B cell (primary cell): Measurements from ENCODE around the gene CASTOR1. TPM values are rescaled to one million over a fixed set of nuclear protein-coding genes. Genes with fewer than 3 reads are reported as not detected.

Experiments used
- ATAC-seq: fragments of 200-7000 bp; cut with Tn5 transposase; one replicate; pipeline ENCODE4 v1.10.0; 2021; ENCODE audit warnings: low read depth, mild to moderate bottlenecking, moderate number of reproducible peaks, moderate library complexity
- CTCF ChIA-PET: fragments of 350-600 bp; sonication (Branson Sonifier 250); formaldehyde crosslinking; loops from one replicate; lab custom pipeline; 2021; ENCODE audit warnings: antibody characterized with exemption, inconsistent platforms; lab: Charles Lee
- POLR2A ChIA-PET: fragments of 350-600 bp; sonication (Branson Sonifier 250); formaldehyde crosslinking; loops from one replicate; lab custom pipeline; 2021; ENCODE audit warnings: antibody characterized with exemption; lab: Charles Lee
- DNase-seq: peaks from one replicate; pipeline ENCODE4 v3.0.0; 2013
- H2AFZ ChIP-seq: 2 replicates; pipeline ENCODE4 v1.6.1; 2012; ENCODE audit warnings: mild to moderate bottlenecking, low read depth, low read length; ENCODE audit not compliant: insufficient read depth, poor library complexity, severe bottlenecking
- H3K27ac ChIP-seq, 2 donors: 1 replicate in 1 of 2; 2 replicates in 1 of 2; pipeline ENCODE4 v1.5.1; 2012 to 2013; ENCODE audit warnings: low read length in 2 of 2, mild to moderate bottlenecking in 2 of 2, moderate library complexity in 1 of 2
- H3K27me3 ChIP-seq, 4 experiments: fragments of 200-600 bp in 1 of 4; sonication (generic) in 1 of 4; replicated peaks in 1 of 4; 1 replicate in 2 of 4; 2 replicates in 2 of 4; pipeline versions ENCODE4 v1.6.1 to v1.7.0; 2013 to 2016; ENCODE audit warnings: low read length in 3 of 4, mild to moderate bottlenecking in 2 of 4, mixed read lengths in 1 of 4, moderate library complexity in 1 of 4; ENCODE audit not compliant: insufficient read depth in 4 of 4, control insufficient read depth in 3 of 4; ENCODE audit errors: control extremely low read depth in 1 of 4
- H3K36me3 ChIP-seq, 2 experiments: replicated peaks in 1 of 2; 1 replicate in 1 of 2; 2 replicates in 1 of 2; pipeline versions ENCODE4 v1.6.1 to v1.7.1; 2013; ENCODE audit warnings: low read length in 1 of 2; ENCODE audit not compliant: insufficient read depth in 2 of 2, control insufficient read depth in 1 of 2; ENCODE audit errors: control extremely low read depth in 1 of 2, extremely low read depth in 1 of 2
- H3K4me1 ChIP-seq, 2 donors: fragments of 200-600 bp in 1 of 2; sonication (generic) in 1 of 2; 1 replicate in 1 of 2; 2 replicates in 1 of 2; pipeline versions ENCODE4 v1.5.1 to v1.6.1; 2013 to 2017; ENCODE audit warnings: low read length in 2 of 2; ENCODE audit not compliant: control insufficient read depth in 2 of 2, insufficient read depth in 2 of 2
- H3K4me2 ChIP-seq: replicated peaks from 2 replicates; pipeline ENCODE3; 2012; ENCODE audit warnings: mild to moderate bottlenecking, low read depth, low read length; ENCODE audit not compliant: poor library complexity, severe bottlenecking
- H3K4me3 ChIP-seq, 5 experiments: fragments of 200-600 bp in 1 of 5; sonication (generic) in 1 of 5; 1 replicate in 3 of 5; 2 replicates in 2 of 5; pipeline versions ENCODE4 v1.5.1 to v1.7.0; 2011 to 2016; ENCODE audit warnings: low read length in 4 of 5, mild to moderate bottlenecking in 4 of 5, low read depth in 2 of 5, control low read depth in 1 of 5, moderate library complexity in 1 of 5; ENCODE audit not compliant: insufficient read depth in 1 of 5; ENCODE audit errors: control extremely low read depth in 1 of 5, extremely low read depth in 1 of 5
- H3K79me2 ChIP-seq: fragments of 200-600 bp; sonication (generic); one replicate; pipeline ENCODE4 v1.6.0; 2016; ENCODE audit warnings: low read length; ENCODE audit not compliant: control insufficient read depth, insufficient read depth
- H3K9ac ChIP-seq: fragments of 200-600 bp; sonication (generic); 2 replicates; pipeline ENCODE4 v1.6.1; 2017; ENCODE audit warnings: mild to moderate bottlenecking, low read length, moderate library complexity
- H3K9me3 ChIP-seq, 3 donors: one replicate each; pipeline versions ENCODE4 v1.6.1 to v1.7.1; 2013; ENCODE audit warnings: low read length in 2 of 3; ENCODE audit not compliant: control insufficient read depth in 2 of 3, insufficient read depth in 1 of 3; ENCODE audit errors: control extremely low read depth in 1 of 3
- H4K20me1 ChIP-seq: 2 replicates; pipeline ENCODE4 v1.6.0; 2012; ENCODE audit warnings: mild to moderate bottlenecking, low read length; ENCODE audit not compliant: insufficient read depth, control insufficient read depth, poor library complexity, severe bottlenecking
- H3K27ac Mint-ChIP-seq: one replicate; pipeline ENCODE4 v1.8.0; 2021; ENCODE audit warnings: mixed read lengths
- H3K27me3 Mint-ChIP-seq: one replicate; pipeline ENCODE4 v1.8.0; 2021; ENCODE audit warnings: mixed read lengths
- H3K4me1 Mint-ChIP-seq: one replicate; pipeline ENCODE4 v1.8.0; 2021; ENCODE audit warnings: mixed read lengths
- H3K4me3 Mint-ChIP-seq: one replicate; pipeline ENCODE4 v1.8.0; 2021; ENCODE audit warnings: mixed read lengths
- H3K9me3 Mint-ChIP-seq: one replicate; pipeline ENCODE4 v1.8.0; 2022; ENCODE audit warnings: mixed read lengths; ENCODE audit not compliant: insufficient read depth
- EZH2 ChIP-seq: IDR thresholded peaks from 2 replicates; pipeline ENCODE4 v1.6.1; 2012; ENCODE audit warnings: borderline replicate concordance, low read depth, mild to moderate bottlenecking, moderate library complexity, low read length; ENCODE audit not compliant: insufficient read depth, poor library complexity, severe bottlenecking
- WGBS: methylation state at CpG from one replicate; pipeline ENCODE4 v1.1.5; 2013; ENCODE audit warnings: missing lambda C conversion rate; ENCODE audit not compliant: insufficient coverage; 5-methylcytosine and 5-hydroxymethylcytosine counted together
- intact Hi-C: fragments of 100-400 bp; cut with micrococcal nuclease; formaldehyde crosslinking; loops from one replicate; pipeline ENCODE4 v1.10.0; 2022
- polyA plus RNA-seq: library from polyadenylated mRNA; depleted of rRNA; stranded (reverse); fragments of >200 nt; gene quantifications from 2 replicates; pipeline ENCODE4 v1.2.3, GENCODE V29; 2012
- total RNA-seq, 2 donors: library from RNA; stranded (reverse); fragments of 120-200 nt in 1 of 2; gene quantifications; 1 replicate in 1 of 2; 2 replicates in 1 of 2; pipeline versions ENCODE4 v1.2.3 to v1.2.4, GENCODE V29; 2013 to 2022
- TF ChIP-seq, protein P1 (sequence below): fragments of 200-600 bp; IDR thresholded peaks from one replicate; pipeline ENCODE4 v1.8.0; 2022; ENCODE audit warnings: antibody characterized with exemption, mild to moderate bottlenecking

Gene CASTOR1
- total and polyA plus RNA-seq, 2 donors (not counting 1 experiment from before 2014, with no cell fraction given) = 16.3 to 18.4 TPM

GRCh38 chr22:30245181-30245984 is 43.9 kb downstream of the CASTOR1 start:
- H3K4me3 ChIP-seq = no peak overlapping the region

GRCh38 chr22:30244641-30245040 is 44.7 kb downstream of the CASTOR1 start:
- Histone ChIP-seq H3K27me3 (peaks cover 0 to 39% (median 19%) of the 10 kb centered on the region in 4 experiments), H4K20me1 (no peaks in the 10 kb centered on the region), H3K79me2 (no peaks in the 10 kb centered on the region), H3K4me2 (no peak overlapping the region), H3K4me3 (no peak overlapping the region), H3K9ac (no peak overlapping the region), H3K27ac (no peak overlapping the region), H3K9me3 (peaks cover 0 to 4% (median 0%) of the 10 kb centered on the region in 3 donors), H3K36me3 (no peaks in the 10 kb centered on the region), H2AFZ (no peak overlapping the region), H3K4me1 (peaks cover 17 to 29% of the 10 kb centered on the region in 2 donors)
- no peak for ATAC-seq
- ChIA-PET POLR2A (no interaction called here), CTCF (interaction anchor here (0.6 kb wide), 1 partner anchor 874 kb away, joined by 3 read pairs; no protein-coding TSS in a partner anchor)
- DNase-seq = no peak
- Mint-ChIP-seq H3K9me3 (no peaks in the 10 kb centered on the region), H3K4me3 (no peak overlapping the region), H3K27me3 (peaks cover 47% of the 10 kb centered on the region), H3K4me1 (peaks cover 20% of the 10 kb centered on the region), H3K27ac (no peak overlapping the region)
- intact Hi-C loops = no loop called here
- WGBS = 100% methylated on average over 5 of the region's 5 CpGs
- TF ChIP-seq, protein P1, sequence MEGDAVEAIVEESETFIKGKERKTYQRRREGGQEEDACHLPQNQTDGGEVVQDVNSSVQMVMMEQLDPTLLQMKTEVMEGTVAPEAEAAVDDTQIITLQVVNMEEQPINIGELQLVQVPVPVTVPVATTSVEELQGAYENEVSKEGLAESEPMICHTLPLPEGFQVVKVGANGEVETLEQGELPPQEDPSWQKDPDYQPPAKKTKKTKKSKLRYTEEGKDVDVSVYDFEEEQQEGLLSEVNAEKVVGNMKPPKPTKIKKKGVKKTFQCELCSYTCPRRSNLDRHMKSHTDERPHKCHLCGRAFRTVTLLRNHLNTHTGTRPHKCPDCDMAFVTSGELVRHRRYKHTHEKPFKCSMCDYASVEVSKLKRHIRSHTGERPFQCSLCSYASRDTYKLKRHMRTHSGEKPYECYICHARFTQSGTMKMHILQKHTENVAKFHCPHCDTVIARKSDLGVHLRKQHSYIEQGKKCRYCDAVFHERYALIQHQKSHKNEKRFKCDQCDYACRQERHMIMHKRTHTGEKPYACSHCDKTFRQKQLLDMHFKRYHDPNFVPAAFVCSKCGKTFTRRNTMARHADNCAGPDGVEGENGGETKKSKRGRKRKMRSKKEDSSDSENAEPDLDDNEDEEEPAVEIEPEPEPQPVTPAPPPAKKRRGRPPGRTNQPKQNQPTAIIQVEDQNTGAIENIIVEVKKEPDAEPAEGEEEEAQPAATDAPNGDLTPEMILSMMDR = no peak
- no peak for TF ChIP-seq EZH2

More at GRCh38 chr22:30245181-30245984, 43.9 kb downstream of the CASTOR1 start:
- 75% methylated on average over 2 of the region's 15 CpGs for WGBS
- POLR2A ChIA-PET = no interaction called here
- ATAC-seq = no peak
- CTCF ChIA-PET = no interaction called here
- Histone ChIP-seq H3K36me3 (no peaks in the 10 kb centered on the region), H2AFZ (no peak overlapping the region), H3K4me2 (peak overlapping the region; percentile 88), H4K20me1 (no peaks in the 10 kb centered on the region), H3K27ac (no peak overlapping the region), H3K79me2 (no peaks in the 10 kb centered on the region), H3K9me3 (peaks cover 0 to 4% (median 0%) of the 10 kb centered on the region in 3 donors), H3K4me1 (peaks cover 17 to 28% of the 10 kb centered on the region in 2 donors), H3K9ac (peak overlapping the region; percentile 41), H3K27me3 (peaks cover 0 to 39% (median 19%) of the 10 kb centered on the region in 4 experiments)
- Mint-ChIP-seq H3K4me3 (peak overlapping the region; percentile 78), H3K27ac (no peak overlapping the region), H3K4me1 (peaks cover 20% of the 10 kb centered on the region), H3K27me3 (peaks cover 48% of the 10 kb centered on the region), H3K9me3 (no peaks in the 10 kb centered on the region)
- no peak for DNase-seq
- intact Hi-C loops = no loop called here
- TF ChIP-seq, protein P1 = no peak
- no peak for TF ChIP-seq EZH2
